Duodenal mucosa (tissue), 2 donors: ENCODE data around the gene GRHL1.

ENCODE experiments used
- H3K27ac ChIP-seq: one replicate; pipeline ENCODE4 v1.7.0; 2013; ENCODE audit warnings: low read depth, low read length
- H3K27me3 ChIP-seq, 2 donors: one replicate each; pipeline ENCODE4 v1.7.0; 2013; ENCODE audit warnings: low read length in 2 of 2, control low read depth in 1 of 2; ENCODE audit not compliant: insufficient read depth in 2 of 2, control insufficient read depth in 1 of 2
- H3K36me3 ChIP-seq, 2 donors: one replicate each; pipeline ENCODE4 v1.7.0; 2013; ENCODE audit warnings: low read length in 2 of 2, control low read depth in 1 of 2; ENCODE audit not compliant: insufficient read depth in 2 of 2, control insufficient read depth in 1 of 2
- H3K4me1 ChIP-seq, 2 donors: one replicate each; pipeline ENCODE4 v1.7.0; 2013; ENCODE audit warnings: low read length in 2 of 2, control low read depth in 1 of 2; ENCODE audit not compliant: insufficient read depth in 2 of 2, control insufficient read depth in 1 of 2
- H3K4me3 ChIP-seq, 2 donors: one replicate each; pipeline ENCODE4 v1.7.0; 2013; ENCODE audit warnings: low read length in 2 of 2, low read depth in 1 of 2
- H3K9ac ChIP-seq, 2 donors: one replicate each; pipeline ENCODE4 v1.7.0; 2013; ENCODE audit warnings: low read length in 2 of 2, low read depth in 1 of 2
- H3K9me3 ChIP-seq, 2 donors: one replicate each; pipeline ENCODE4 v1.7.0; 2013; ENCODE audit warnings: low read length in 2 of 2, control low read depth in 1 of 2; ENCODE audit not compliant: control insufficient read depth in 1 of 2

GRHL1 gene

DNA sequence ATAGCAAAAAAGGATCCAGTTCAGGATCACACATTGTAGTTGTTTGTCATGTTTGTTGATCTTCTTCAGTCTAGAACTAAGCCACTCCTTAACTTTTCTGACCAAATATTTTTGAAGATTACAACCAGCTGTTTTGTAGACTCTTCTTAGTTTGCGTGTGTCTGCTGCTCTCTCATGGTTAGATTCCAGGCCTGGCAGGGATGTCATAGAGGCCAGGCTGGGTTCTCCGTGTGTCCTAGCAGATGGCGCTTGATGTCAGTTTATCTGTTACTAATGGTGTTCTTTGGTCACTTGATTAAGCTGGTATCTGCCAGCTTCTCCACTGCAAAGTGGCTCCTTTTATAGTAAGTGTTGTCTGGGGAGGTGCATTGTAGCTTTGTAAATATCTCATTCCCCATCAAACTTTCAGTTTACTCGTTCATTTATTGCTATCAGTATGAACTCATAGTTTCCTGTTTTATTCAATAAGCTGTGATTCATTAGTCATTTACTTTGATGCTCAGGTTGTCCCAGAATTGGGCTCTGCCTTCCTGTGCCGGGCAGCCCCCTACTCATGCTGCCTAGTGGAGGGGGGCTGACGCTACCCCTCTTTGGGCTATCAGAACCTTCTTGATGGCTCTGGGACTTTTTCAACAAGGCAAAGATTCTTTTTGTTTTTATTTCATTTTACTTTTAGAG lies 42.1 kb downstream of the GRHL1 start:
- Histone ChIP-seq H3K4me1 (peaks cover 4% of the 10 kb centered on the region in 2 donors), H3K9me3 (no peaks in the 10 kb centered on the region), H3K27ac (no peak overlapping the region), H3K9ac (no peak overlapping the region), H3K4me3 (no peak overlapping the region), H3K36me3 (no peaks in the 10 kb centered on the region), H3K27me3 (no peaks in the 10 kb centered on the region)

GRCh38 chr2:9994462-9994861 lies 43.0 kb downstream of the GRHL1 start:
- H3K4me1 ChIP-seq = peaks cover 4% of the 10 kb centered on the region in 2 donors
- no peaks in the 10 kb centered on the region for H3K36me3 ChIP-seq
- H3K9me3 ChIP-seq = no peaks in the 10 kb centered on the region
- no peak overlapping the region for H3K27ac ChIP-seq
- no peaks in the 10 kb centered on the region for H3K27me3 ChIP-seq
- H3K4me3 ChIP-seq = no peak overlapping the region
- H3K9ac ChIP-seq = no peak overlapping the region

DNA sequence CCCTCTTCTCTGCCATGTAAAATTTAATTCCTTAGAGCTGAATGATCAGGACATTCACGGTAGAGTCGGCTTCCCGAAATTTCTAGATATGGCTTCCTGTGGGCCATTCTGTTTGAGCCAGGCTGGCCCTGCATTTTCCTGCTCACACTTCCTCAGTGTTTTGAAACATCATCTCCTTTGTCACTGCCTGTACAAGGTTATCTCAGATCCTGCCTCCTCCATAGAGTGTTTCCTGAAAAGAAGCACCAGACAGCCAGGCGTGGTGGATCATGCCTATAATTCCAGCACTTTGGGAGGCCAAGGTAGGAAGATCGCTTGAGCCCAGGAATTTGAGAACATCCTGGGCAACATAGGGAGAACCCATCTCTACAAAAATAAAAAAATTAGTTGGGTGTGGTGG lies 43.6 kb downstream of the GRHL1 start:
- no peak overlapping the region for H3K9ac ChIP-seq
- H3K9me3 ChIP-seq = no peaks in the 10 kb centered on the region
- no peak overlapping the region for H3K4me3 ChIP-seq
- no peaks in the 10 kb centered on the region for H3K27me3 ChIP-seq
- H3K27ac ChIP-seq = no peak overlapping the region
- no peaks in the 10 kb centered on the region for H3K36me3 ChIP-seq
- H3K4me1 ChIP-seq = peaks cover 4% of the 10 kb centered on the region in 2 donors

- Histone ChIP-seq H3K27me3 (no peaks in the 10 kb centered on the region), H3K27ac (no peak overlapping the region), H3K9me3 (no peaks in the 10 kb centered on the region), H3K4me3 (no peak overlapping the region), H3K9ac (no peak overlapping the region), H3K4me1 (peaks cover 4% of the 10 kb centered on the region in 2 donors), H3K36me3 (no peaks in the 10 kb centered on the region)
These were observed 44.8 kb downstream of the GRHL1 start for GRCh38 chr2:9996321-9996720.

- peaks cover 4% of the 10 kb centered on the region in 2 donors for H3K4me1 ChIP-seq
These were observed 46.4 kb downstream of the GRHL1 start for GRCh38 chr2:9997936-9998335.

GRCh38 chr2:9998916-9999654 lies 47.6 kb downstream of the GRHL1 start:
- no peaks in the 10 kb centered on the region for H3K36me3 ChIP-seq
- H3K9me3 ChIP-seq = no peaks in the 10 kb centered on the region
- H3K9ac ChIP-seq = no peak overlapping the region
- peaks cover 0 to 4% of the 10 kb centered on the region in 2 donors for H3K4me1 ChIP-seq
- no peaks in the 10 kb centered on the region for H3K27me3 ChIP-seq
- no peak overlapping the region for H3K4me3 ChIP-seq
- no peak overlapping the region for H3K27ac ChIP-seq

More at GRCh38 chr2:9997936-9998335, 46.4 kb downstream of the GRHL1 start:
- Histone ChIP-seq H3K27me3 (no peaks in the 10 kb centered on the region), H3K9ac (no peak overlapping the region), H3K4me3 (no peak overlapping the region), H3K9me3 (no peaks in the 10 kb centered on the region), H3K27ac (no peak overlapping the region), H3K36me3 (no peaks in the 10 kb centered on the region)

DNA sequence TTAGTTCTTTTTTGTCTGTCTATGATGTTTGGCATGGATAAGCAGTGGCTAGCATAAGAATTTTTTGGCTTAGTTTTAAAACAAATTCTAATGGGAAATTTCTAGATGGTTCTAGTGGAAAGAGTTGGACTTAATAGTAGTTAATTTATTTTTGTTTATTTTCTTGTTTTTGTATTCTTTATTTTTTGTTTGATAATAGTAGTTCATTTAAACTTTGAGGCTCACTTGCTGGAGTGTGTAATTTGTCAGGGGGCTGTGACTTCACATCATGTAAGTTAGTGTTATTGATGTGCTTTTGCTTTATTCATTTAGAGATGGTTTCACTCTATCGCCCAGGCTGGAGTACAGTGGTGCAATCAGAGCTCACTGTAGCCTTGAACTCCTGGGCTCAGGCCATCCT lies 48.2 kb downstream of the GRHL1 start:
- Histone ChIP-seq H3K4me3 (no peak overlapping the region), H3K27me3 (no peaks in the 10 kb centered on the region), H3K27ac (no peak overlapping the region), H3K9me3 (no peaks in the 10 kb centered on the region), H3K4me1 (peaks cover 0 to 4% of the 10 kb centered on the region in 2 donors), H3K36me3 (no peaks in the 10 kb centered on the region), H3K9ac (no peak overlapping the region)

GRCh38 chr2:10000541-10000940 lies 49.0 kb downstream of the GRHL1 start:
- H3K4me3 ChIP-seq = no peak overlapping the region
- H3K9ac ChIP-seq = no peak overlapping the region
- no peak overlapping the region for H3K27ac ChIP-seq
- peaks cover 0 to 4% of the 10 kb centered on the region in 2 donors for H3K4me1 ChIP-seq
- no peaks in the 10 kb centered on the region for H3K36me3 ChIP-seq
- H3K9me3 ChIP-seq = no peaks in the 10 kb centered on the region
- H3K27me3 ChIP-seq = no peaks in the 10 kb centered on the region

- H3K36me3 ChIP-seq = no peaks in the 10 kb centered on the region
These were observed 50.1 kb downstream of the GRHL1 start for GRCh38 chr2:10001586-10001985.

DNA sequence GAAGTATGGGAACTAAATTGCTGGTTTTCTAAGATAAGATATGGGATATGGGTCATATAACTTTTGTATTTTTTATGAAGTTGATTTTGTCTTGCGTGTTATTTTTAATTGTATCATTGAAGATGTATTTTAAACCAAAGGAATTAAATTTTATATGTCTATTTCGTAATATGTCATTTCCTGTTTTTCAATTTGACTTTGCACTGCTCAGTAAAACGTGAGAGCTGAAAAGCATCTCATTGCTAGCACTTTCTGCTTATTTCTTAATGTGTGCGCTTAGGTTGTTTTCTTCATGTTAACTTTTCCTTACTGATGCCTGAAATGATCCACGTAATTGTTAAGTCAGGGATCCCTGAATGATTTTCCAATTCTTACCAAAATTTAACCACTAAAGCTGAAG lies 50.6 kb downstream of the GRHL1 start:
- Histone ChIP-seq H3K9me3 (no peaks in the 10 kb centered on the region), H3K4me1 (peaks cover 0 to 1% of the 10 kb centered on the region in 2 donors), H3K27me3 (no peaks in the 10 kb centered on the region), H3K36me3 (no peaks in the 10 kb centered on the region), H3K9ac (no peak overlapping the region), H3K27ac (no peak overlapping the region), H3K4me3 (no peak overlapping the region)

More at GRCh38 chr2:10001586-10001985, 50.1 kb downstream of the GRHL1 start:
- no peaks in the 10 kb centered on the region for H3K27me3 ChIP-seq
- H3K27ac ChIP-seq = no peak overlapping the region
- no peaks in the 10 kb centered on the region for H3K9me3 ChIP-seq
- no peak overlapping the region for H3K4me3 ChIP-seq
- H3K4me1 ChIP-seq = peaks cover 0 to 4% of the 10 kb centered on the region in 2 donors
- no peak overlapping the region for H3K9ac ChIP-seq
